DND-41 (cell line): ENCODE measurements around the gene PPIL1.

ENCODE experiments used
- ATAC-seq: fragments of 200-7000 bp; cut with Tn5 transposase; 3 replicates; pipeline ENCODE4 v1.9.1; 2021; ENCODE audit warnings: low read depth; ENCODE audit not compliant: insufficient read depth
- DNase-seq: peaks from one replicate; pipeline ENCODE4 v3.0.0-alpha.2; 2020
- H2AFZ ChIP-seq: 2 replicates; pipeline ENCODE4 v1.6.0; 2012; ENCODE audit warnings: low read depth, low read length
- H3K27ac ChIP-seq: 2 replicates; pipeline ENCODE4 v1.5.1; 2012; ENCODE audit warnings: low read length, inconsistent platforms
- H3K27me3 ChIP-seq: fragments of 200-600 bp; sonication (generic); 2 replicates; pipeline ENCODE4 v1.6.0; 2012; ENCODE audit warnings: low read length, mild to moderate bottlenecking, inconsistent platforms; ENCODE audit not compliant: insufficient read depth, poor library complexity
- H3K36me3 ChIP-seq: 2 replicates; pipeline ENCODE4 v1.5.1; 2012; ENCODE audit warnings: low read length, inconsistent platforms; ENCODE audit not compliant: insufficient read depth
- H3K4me1 ChIP-seq: 2 replicates; pipeline ENCODE4 v1.5.1; 2012; ENCODE audit warnings: mild to moderate bottlenecking, low read length; ENCODE audit not compliant: insufficient read depth
- H3K4me2 ChIP-seq: 2 replicates; pipeline ENCODE4 v1.6.0; 2012; ENCODE audit warnings: mild to moderate bottlenecking, moderate library complexity, low read length, inconsistent platforms; ENCODE audit not compliant: insufficient read depth
- H3K4me3 ChIP-seq, 2 experiments: fragments of 200-600 bp in 1 of 2; shearing (Covaris generic) in 1 of 2; 2 replicates each; pipeline ENCODE4 v1.5.1; 2012 to 2016; ENCODE audit warnings: inconsistent platforms in 2 of 2, low read length in 2 of 2, mild to moderate bottlenecking in 2 of 2, low read depth in 1 of 2, moderate library complexity in 1 of 2
- H3K79me2 ChIP-seq: 2 replicates; pipeline ENCODE4 v1.6.0; 2012; ENCODE audit warnings: low read length, inconsistent platforms; ENCODE audit not compliant: insufficient read depth
- H3K9ac ChIP-seq: 2 replicates; pipeline ENCODE4 v1.6.0; 2012; ENCODE audit warnings: low read depth, mild to moderate bottlenecking, inconsistent platforms, low read length, moderate library complexity
- H3K9me3 ChIP-seq: 2 replicates; pipeline ENCODE4 v1.5.1; 2012; ENCODE audit warnings: low read length, moderate library complexity, mild to moderate bottlenecking, inconsistent platforms; ENCODE audit not compliant: insufficient read depth, severe bottlenecking
- H4K20me1 ChIP-seq: 2 replicates; pipeline ENCODE4 v1.6.0; 2012; ENCODE audit warnings: low read length; ENCODE audit not compliant: insufficient read depth
- EZH2 ChIP-seq: IDR thresholded peaks from 3 replicates; pipeline ENCODE4 v1.6.1; 2012; ENCODE audit warnings: borderline replicate concordance, low read depth, mild to moderate bottlenecking, moderate library complexity, low read length, inconsistent platforms; ENCODE audit not compliant: severe bottlenecking
- TF ChIP-seq, protein P1 (sequence below): IDR thresholded peaks from 2 replicates; pipeline ENCODE4 v1.5.1; 2012; ENCODE audit warnings: borderline replicate concordance, low read length, moderate library complexity, mild to moderate bottlenecking; ENCODE audit not compliant: poor library complexity, severe bottlenecking; ENCODE audit errors: extremely low read depth

The PPIL1 gene

GRCh38 chr6:36807750-36808149 lies 66.9 kb downstream of the PPIL1 start:
- Histone ChIP-seq H3K4me2 (no peak overlapping the region), H3K4me1 (no peaks in the 10 kb centered on the region), H3K4me3 (no peak overlapping the region), H3K9me3 (no peaks in the 10 kb centered on the region), H4K20me1 (no peaks in the 10 kb centered on the region), H3K27me3 (no peaks in the 10 kb centered on the region), H2AFZ (no peak overlapping the region), H3K9ac (no peak overlapping the region), H3K79me2 (no peaks in the 10 kb centered on the region), H3K27ac (no peak overlapping the region), H3K36me3 (no peaks in the 10 kb centered on the region)
- TF ChIP-seq, protein P1, sequence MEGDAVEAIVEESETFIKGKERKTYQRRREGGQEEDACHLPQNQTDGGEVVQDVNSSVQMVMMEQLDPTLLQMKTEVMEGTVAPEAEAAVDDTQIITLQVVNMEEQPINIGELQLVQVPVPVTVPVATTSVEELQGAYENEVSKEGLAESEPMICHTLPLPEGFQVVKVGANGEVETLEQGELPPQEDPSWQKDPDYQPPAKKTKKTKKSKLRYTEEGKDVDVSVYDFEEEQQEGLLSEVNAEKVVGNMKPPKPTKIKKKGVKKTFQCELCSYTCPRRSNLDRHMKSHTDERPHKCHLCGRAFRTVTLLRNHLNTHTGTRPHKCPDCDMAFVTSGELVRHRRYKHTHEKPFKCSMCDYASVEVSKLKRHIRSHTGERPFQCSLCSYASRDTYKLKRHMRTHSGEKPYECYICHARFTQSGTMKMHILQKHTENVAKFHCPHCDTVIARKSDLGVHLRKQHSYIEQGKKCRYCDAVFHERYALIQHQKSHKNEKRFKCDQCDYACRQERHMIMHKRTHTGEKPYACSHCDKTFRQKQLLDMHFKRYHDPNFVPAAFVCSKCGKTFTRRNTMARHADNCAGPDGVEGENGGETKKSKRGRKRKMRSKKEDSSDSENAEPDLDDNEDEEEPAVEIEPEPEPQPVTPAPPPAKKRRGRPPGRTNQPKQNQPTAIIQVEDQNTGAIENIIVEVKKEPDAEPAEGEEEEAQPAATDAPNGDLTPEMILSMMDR, result no peak
- TF ChIP-seq EZH2, result no peak
- ATAC-seq (no peak), DNase-seq (no peak)

DNA sequence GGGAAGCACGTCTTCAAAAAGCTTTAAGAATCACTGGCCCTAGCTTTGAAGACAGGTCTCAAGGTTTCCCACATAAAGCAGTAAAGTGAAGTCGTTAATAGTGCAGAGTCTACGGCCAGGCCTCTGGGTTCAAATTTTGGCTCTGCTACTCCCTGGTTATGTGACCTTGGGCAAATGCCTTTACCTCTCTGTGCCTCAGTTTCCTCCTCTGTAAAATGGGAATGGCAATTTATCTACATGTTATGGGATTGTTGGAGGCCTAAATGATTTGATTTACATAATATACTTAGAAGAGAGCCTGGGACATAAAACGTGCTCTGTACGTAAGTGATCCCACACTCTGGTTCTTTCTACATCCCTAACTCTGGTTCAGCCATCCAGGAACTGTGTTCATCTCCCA lies 67.5 kb downstream of the PPIL1 start:
- H2AFZ ChIP-seq, result no peak overlapping the region
- no peaks in the 10 kb centered on the region for H4K20me1 ChIP-seq
- DNase-seq, result no peak
- no peak overlapping the region for H3K27ac ChIP-seq
- H3K4me1 ChIP-seq, result no peaks in the 10 kb centered on the region
- H3K79me2 ChIP-seq, result no peaks in the 10 kb centered on the region
- ATAC-seq, result no peak
- no peak overlapping the region for H3K4me3 ChIP-seq
- H3K9me3 ChIP-seq, result no peaks in the 10 kb centered on the region
- H3K36me3 ChIP-seq, result no peaks in the 10 kb centered on the region
- no peak overlapping the region for H3K9ac ChIP-seq
- H3K27me3 ChIP-seq, result no peaks in the 10 kb centered on the region
- no peak overlapping the region for H3K4me2 ChIP-seq
- no peak for TF ChIP-seq EZH2
- TF ChIP-seq, protein P1, result no peak

GRCh38 chr6:36805917-36806316 lies 68.7 kb downstream of the PPIL1 start:
- Histone ChIP-seq H3K9ac (no peak overlapping the region), H3K9me3 (no peaks in the 10 kb centered on the region), H3K36me3 (no peaks in the 10 kb centered on the region), H3K79me2 (no peaks in the 10 kb centered on the region), H4K20me1 (no peaks in the 10 kb centered on the region), H3K4me1 (no peaks in the 10 kb centered on the region), H3K4me2 (no peak overlapping the region), H3K27me3 (no peaks in the 10 kb centered on the region), H3K27ac (no peak overlapping the region), H2AFZ (no peak overlapping the region), H3K4me3 (no peak overlapping the region)
- TF ChIP-seq EZH2, result no peak
- TF ChIP-seq, protein P1, result no peak
- no peak for ATAC-seq
- no peak for DNase-seq

GRCh38 chr6:36805096-36805797 lies 69.4 kb downstream of the PPIL1 start:
- Histone ChIP-seq H3K27ac (no peak overlapping the region), H3K4me3 (no peak overlapping the region), H2AFZ (no peak overlapping the region), H3K79me2 (no peaks in the 10 kb centered on the region), H4K20me1 (no peaks in the 10 kb centered on the region), H3K4me2 (no peak overlapping the region), H3K36me3 (no peaks in the 10 kb centered on the region), H3K9ac (no peak overlapping the region), H3K4me1 (no peaks in the 10 kb centered on the region), H3K9me3 (no peaks in the 10 kb centered on the region), H3K27me3 (no peaks in the 10 kb centered on the region)
- ATAC-seq (no peak), DNase-seq (no peak)
- TF ChIP-seq EZH2, result no peak
